ENCODE data around the gene ZNF862.

DNA sequence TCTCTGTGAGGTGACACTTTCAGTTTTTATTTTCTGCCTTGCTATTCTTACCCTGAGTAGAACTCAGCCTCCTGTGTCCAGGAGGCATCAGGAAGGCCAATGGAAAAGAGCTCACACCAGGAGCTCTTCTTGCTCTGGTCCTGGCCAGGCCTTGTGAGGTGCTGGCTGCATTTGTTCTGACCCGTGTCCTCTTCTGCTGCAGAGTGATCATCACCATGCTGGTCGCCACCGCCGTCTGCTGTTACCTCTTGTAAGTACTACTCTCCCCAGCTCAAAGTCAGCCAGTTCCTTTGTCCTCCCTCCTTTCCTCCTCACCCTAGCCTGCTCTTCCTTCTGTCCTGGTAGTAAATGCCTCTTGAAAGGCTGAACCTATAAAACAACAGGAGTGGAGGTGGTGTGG, 37.2 kb downstream of the ZNF862 start:
- TF ChIP-seq CREB1 (IDR thresholded peaks at IDR 0.05) (no peak), MAFK (IDR thresholded peaks at IDR 0.05; ENCODE audit: low read depth, low read length) (no peak), SIN3A (conservative IDR thresholded peaks at IDR 0.05 in 1 of 2, IDR thresholded peaks at IDR 0.05 in 1 of 2; ENCODE audit: low read depth in 1 of 2, low read length in 2 of 2) (no peak), YY1 (IDR thresholded peaks at IDR 0.05; ENCODE audit: low read depth, low read length) (no peak), CTCF (IDR thresholded peaks at IDR 0.05; ENCODE audit: control extremely low read depth in 1 of 3, insufficient read depth in 1 of 3, low read depth in 1 of 3, low read length in 3 of 3) (no peak), RFX5 (IDR thresholded peaks at IDR 0.05; ENCODE audit: borderline replicate concordance, low read depth, low read length) (no peak), JUN (IDR thresholded peaks at IDR 0.05; ENCODE audit: low read depth, low read length) (no peak), JUND (IDR thresholded peaks at IDR 0.05; ENCODE audit: low read length) (no peak), BRCA1 (IDR thresholded peaks at IDR 0.05; ENCODE audit: low read depth, low read length) (no peak), RAD21 (IDR thresholded peaks at IDR 0.05 in 1 of 2, conservative IDR thresholded peaks at IDR 0.05 in 1 of 2; ENCODE audit: low read depth in 2 of 2, low read length in 2 of 2) (no peak)
